ENCODE results near the gene CPNE5.

- TF ChIP-seq POLR2A (IDR thresholded peaks at IDR 0.05), result no peak
- TF ChIP-seq, protein P1, sequence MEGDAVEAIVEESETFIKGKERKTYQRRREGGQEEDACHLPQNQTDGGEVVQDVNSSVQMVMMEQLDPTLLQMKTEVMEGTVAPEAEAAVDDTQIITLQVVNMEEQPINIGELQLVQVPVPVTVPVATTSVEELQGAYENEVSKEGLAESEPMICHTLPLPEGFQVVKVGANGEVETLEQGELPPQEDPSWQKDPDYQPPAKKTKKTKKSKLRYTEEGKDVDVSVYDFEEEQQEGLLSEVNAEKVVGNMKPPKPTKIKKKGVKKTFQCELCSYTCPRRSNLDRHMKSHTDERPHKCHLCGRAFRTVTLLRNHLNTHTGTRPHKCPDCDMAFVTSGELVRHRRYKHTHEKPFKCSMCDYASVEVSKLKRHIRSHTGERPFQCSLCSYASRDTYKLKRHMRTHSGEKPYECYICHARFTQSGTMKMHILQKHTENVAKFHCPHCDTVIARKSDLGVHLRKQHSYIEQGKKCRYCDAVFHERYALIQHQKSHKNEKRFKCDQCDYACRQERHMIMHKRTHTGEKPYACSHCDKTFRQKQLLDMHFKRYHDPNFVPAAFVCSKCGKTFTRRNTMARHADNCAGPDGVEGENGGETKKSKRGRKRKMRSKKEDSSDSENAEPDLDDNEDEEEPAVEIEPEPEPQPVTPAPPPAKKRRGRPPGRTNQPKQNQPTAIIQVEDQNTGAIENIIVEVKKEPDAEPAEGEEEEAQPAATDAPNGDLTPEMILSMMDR (IDR thresholded peaks at IDR 0.05), result no peak
Observed at GRCh38 chr6:36706339-36706738, 132.9 kb downstream of the CPNE5 start.
